GM12878 (cell line): ENCODE results near the gene TUBB. TPM values are rescaled to one million over a fixed set of nuclear protein-coding genes. Genes with fewer than 3 reads are reported as not detected.
A peak's percentile ranks its signal among the peaks of the same experiment; 100 is the strongest.

Source experiments
- ATF7 ChIP-seq: fragments of 450-650 bp; IDR thresholded peaks from 2 replicates; pipeline ENCODE4 v1.6.1; 2016; ENCODE audit warnings: low read depth, mild to moderate bottlenecking
- CBFB ChIP-seq: IDR thresholded peaks from 2 replicates; pipeline ENCODE4 v1.6.1; 2016; ENCODE audit warnings: antibody characterized with exemption, low read depth
- CHD2 ChIP-seq: IDR thresholded peaks from 2 replicates; pipeline ENCODE4 v1.6.1; 2011; ENCODE audit warnings: low read depth, low read length, improper control_type of control experiment, borderline replicate concordance
- MXI1 ChIP-seq: fragments of 150-350 bp; IDR thresholded peaks from 2 replicates; pipeline ENCODE4 v1.6.1; 2011; ENCODE audit warnings: low read depth, mild to moderate bottlenecking, inconsistent platforms, low read length, improper control_type of control experiment
- NR2F1 ChIP-seq: fragments of 450-650 bp; conservative IDR thresholded peaks from 2 replicates; pipeline ENCODE4 v1.6.1; 2017; ENCODE audit warnings: mild to moderate bottlenecking
- PML ChIP-seq: IDR thresholded peaks from 2 replicates; pipeline ENCODE4 v1.6.1; 2012; ENCODE audit warnings: low read length, inconsistent platforms
- POLR2A ChIP-seq: IDR thresholded peaks from 2 replicates; pipeline ENCODE4 v1.6.1; 2011; ENCODE audit warnings: low read depth, mild to moderate bottlenecking, low read length
- SIN3A ChIP-seq: IDR thresholded peaks from 2 replicates; pipeline ENCODE4 v1.6.1; 2012; ENCODE audit warnings: low read depth, low read length, improper control_type of control experiment
- SUZ12 ChIP-seq: fragments of 200-600 bp; sonication (generic); IDR thresholded peaks from one replicate; pipeline ENCODE4 v1.6.1; 2018; ENCODE audit warnings: antibody characterized with exemption, mild to moderate bottlenecking; ENCODE audit not compliant: unreplicated experiment
- ZNF217 ChIP-seq: fragments of 450-650 bp; IDR thresholded peaks from 2 replicates; pipeline ENCODE4 v1.6.1; 2017; ENCODE audit warnings: antibody characterized with exemption, mild to moderate bottlenecking
- polyA plus RNA-seq, 11 experiments: library from polyadenylated mRNA; depleted of rRNA in 4 of 11; unstranded in 6 of 11; stranded (reverse) in 5 of 11; fragments of >200 nt; fragmentation: Nextera tagmentation in 4 of 11; fragmentation: Illumina TruSeq in 1 of 11; extraction: Ambion mirVana in 4 of 11; extraction: Trizol in 1 of 11; gene quantifications; 1 replicate in 1 of 11; 2 replicates in 10 of 11; pipeline versions ENCODE4 v1.2.1 to v1.2.3, GENCODE V29; 2011 to 2016; ENCODE audit warnings: inconsistent platforms in 2 of 11, missing spikeins in 2 of 11, low read depth in 1 of 11
- total RNA-seq, 4 experiments: library from RNA; depleted of rRNA in 3 of 4; stranded (reverse); fragments of >200 nt in 3 of 4; fragmentation: Illumina TruSeq in 1 of 4; extraction: Trizol in 1 of 4; gene quantifications; 2 replicates each; pipeline versions ENCODE4 v1.2.1 to v1.2.3, GENCODE V29; 2013 to 2021
- TF ChIP-seq, protein P1 (sequence below): fragments of 450-650 bp; formaldehyde crosslinking; IDR thresholded peaks from 2 replicates; pipeline ENCODE4 v1.4.0; 2020; ENCODE audit warnings: mild to moderate bottlenecking, moderate library complexity
- TF ChIP-seq, protein P2 (sequence below): IDR thresholded peaks from 2 replicates; pipeline ENCODE4 v1.6.1; 2011; ENCODE audit warnings: borderline replicate concordance, low read depth, mild to moderate bottlenecking, moderate library complexity, low read length; ENCODE audit not compliant: insufficient read depth, poor library complexity, severe bottlenecking
- TF ChIP-seq, protein P3 (sequence below): fragments of 450-650 bp; IDR thresholded peaks from 2 replicates; pipeline ENCODE4 v1.6.1; 2017; ENCODE audit warnings: mild to moderate bottlenecking, moderate library complexity
- TF ChIP-seq, protein P4 (sequence below): fragments of 450-650 bp; IDR thresholded peaks from 2 replicates; pipeline ENCODE4 v1.6.1; 2016; ENCODE audit warnings: mild to moderate bottlenecking, moderate library complexity, borderline replicate concordance

TUBB gene
- total and polyA plus RNA-seq, 10 of the 15 experiments (the other 5 are each of a cell fraction or from before 2014, with no cell fraction given), result 1,039 to 3,052 (median 1,656) TPM

- TF ChIP-seq, protein P1, sequence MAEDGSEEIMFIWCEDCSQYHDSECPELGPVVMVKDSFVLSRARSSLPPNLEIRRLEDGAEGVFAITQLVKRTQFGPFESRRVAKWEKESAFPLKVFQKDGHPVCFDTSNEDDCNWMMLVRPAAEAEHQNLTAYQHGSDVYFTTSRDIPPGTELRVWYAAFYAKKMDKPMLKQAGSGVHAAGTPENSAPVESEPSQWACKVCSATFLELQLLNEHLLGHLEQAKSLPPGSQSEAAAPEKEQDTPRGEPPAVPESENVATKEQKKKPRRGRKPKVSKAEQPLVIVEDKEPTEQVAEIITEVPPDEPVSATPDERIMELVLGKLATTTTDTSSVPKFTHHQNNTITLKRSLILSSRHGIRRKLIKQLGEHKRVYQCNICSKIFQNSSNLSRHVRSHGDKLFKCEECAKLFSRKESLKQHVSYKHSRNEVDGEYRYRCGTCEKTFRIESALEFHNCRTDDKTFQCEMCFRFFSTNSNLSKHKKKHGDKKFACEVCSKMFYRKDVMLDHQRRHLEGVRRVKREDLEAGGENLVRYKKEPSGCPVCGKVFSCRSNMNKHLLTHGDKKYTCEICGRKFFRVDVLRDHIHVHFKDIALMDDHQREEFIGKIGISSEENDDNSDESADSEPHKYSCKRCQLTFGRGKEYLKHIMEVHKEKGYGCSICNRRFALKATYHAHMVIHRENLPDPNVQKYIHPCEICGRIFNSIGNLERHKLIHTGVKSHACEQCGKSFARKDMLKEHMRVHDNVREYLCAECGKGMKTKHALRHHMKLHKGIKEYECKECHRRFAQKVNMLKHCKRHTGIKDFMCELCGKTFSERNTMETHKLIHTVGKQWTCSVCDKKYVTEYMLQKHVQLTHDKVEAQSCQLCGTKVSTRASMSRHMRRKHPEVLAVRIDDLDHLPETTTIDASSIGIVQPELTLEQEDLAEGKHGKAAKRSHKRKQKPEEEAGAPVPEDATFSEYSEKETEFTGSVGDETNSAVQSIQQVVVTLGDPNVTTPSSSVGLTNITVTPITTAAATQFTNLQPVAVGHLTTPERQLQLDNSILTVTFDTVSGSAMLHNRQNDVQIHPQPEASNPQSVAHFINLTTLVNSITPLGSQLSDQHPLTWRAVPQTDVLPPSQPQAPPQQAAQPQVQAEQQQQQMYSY (CRISPR knock-in tag), result no peak
- TF ChIP-seq, protein P2, sequence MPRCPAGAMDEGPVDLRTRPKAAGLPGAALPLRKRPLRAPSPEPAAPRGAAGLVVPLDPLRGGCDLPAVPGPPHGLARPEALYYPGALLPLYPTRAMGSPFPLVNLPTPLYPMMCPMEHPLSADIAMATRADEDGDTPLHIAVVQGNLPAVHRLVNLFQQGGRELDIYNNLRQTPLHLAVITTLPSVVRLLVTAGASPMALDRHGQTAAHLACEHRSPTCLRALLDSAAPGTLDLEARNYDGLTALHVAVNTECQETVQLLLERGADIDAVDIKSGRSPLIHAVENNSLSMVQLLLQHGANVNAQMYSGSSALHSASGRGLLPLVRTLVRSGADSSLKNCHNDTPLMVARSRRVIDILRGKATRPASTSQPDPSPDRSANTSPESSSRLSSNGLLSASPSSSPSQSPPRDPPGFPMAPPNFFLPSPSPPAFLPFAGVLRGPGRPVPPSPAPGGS, result peak; percentile 7
- TF ChIP-seq MXI1, result peak; percentile 42
- no peak for TF ChIP-seq SUZ12
- 0 out of 2 replicates have a peak, but pooled peaks have one; percentile 7 for TF ChIP-seq SIN3A
- TF ChIP-seq, protein P3, sequence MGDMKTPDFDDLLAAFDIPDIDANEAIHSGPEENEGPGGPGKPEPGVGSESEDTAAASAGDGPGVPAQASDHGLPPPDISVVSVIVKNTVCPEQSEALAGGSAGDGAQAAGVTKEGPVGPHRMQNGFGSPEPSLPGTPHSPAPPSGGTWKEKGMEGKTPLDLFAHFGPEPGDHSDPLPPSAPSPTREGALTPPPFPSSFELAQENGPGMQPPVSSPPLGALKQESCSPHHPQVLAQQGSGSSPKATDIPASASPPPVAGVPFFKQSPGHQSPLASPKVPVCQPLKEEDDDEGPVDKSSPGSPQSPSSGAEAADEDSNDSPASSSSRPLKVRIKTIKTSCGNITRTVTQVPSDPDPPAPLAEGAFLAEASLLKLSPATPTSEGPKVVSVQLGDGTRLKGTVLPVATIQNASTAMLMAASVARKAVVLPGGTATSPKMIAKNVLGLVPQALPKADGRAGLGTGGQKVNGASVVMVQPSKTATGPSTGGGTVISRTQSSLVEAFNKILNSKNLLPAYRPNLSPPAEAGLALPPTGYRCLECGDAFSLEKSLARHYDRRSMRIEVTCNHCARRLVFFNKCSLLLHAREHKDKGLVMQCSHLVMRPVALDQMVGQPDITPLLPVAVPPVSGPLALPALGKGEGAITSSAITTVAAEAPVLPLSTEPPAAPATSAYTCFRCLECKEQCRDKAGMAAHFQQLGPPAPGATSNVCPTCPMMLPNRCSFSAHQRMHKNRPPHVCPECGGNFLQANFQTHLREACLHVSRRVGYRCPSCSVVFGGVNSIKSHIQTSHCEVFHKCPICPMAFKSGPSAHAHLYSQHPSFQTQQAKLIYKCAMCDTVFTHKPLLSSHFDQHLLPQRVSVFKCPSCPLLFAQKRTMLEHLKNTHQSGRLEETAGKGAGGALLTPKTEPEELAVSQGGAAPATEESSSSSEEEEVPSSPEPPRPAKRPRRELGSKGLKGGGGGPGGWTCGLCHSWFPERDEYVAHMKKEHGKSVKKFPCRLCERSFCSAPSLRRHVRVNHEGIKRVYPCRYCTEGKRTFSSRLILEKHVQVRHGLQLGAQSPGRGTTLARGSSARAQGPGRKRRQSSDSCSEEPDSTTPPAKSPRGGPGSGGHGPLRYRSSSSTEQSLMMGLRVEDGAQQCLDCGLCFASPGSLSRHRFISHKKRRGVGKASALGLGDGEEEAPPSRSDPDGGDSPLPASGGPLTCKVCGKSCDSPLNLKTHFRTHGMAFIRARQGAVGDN, result no peak
- TF ChIP-seq PML, result no peak
- peak; percentile 32; the same call in 1 of the 2 replicates for TF ChIP-seq CBFB
- TF ChIP-seq, protein P4, sequence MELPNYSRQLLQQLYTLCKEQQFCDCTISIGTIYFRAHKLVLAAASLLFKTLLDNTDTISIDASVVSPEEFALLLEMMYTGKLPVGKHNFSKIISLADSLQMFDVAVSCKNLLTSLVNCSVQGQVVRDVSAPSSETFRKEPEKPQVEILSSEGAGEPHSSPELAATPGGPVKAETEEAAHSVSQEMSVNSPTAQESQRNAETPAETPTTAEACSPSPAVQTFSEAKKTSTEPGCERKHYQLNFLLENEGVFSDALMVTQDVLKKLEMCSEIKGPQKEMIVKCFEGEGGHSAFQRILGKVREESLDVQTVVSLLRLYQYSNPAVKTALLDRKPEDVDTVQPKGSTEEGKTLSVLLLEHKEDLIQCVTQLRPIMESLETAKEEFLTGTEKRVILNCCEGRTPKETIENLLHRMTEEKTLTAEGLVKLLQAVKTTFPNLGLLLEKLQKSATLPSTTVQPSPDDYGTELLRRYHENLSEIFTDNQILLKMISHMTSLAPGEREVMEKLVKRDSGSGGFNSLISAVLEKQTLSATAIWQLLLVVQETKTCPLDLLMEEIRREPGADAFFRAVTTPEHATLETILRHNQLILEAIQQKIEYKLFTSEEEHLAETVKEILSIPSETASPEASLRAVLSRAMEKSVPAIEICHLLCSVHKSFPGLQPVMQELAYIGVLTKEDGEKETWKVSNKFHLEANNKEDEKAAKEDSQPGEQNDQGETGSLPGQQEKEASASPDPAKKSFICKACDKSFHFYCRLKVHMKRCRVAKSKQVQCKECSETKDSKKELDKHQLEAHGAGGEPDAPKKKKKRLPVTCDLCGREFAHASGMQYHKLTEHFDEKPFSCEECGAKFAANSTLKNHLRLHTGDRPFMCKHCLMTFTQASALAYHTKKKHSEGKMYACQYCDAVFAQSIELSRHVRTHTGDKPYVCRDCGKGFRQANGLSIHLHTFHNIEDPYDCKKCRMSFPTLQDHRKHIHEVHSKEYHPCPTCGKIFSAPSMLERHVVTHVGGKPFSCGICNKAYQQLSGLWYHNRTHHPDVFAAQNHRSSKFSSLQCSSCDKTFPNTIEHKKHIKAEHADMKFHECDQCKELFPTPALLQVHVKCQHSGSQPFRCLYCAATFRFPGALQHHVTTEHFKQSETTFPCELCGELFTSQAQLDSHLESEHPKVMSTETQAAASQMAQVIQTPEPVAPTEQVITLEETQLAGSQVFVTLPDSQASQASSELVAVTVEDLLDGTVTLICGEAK, result no peak
- TF ChIP-seq CHD2, result peak; percentile 17; the same call in 1 of the 2 replicates
- TF ChIP-seq NR2F1, result 0 out of 2 replicates have a peak, but pooled peaks have one; percentile 27
- TF ChIP-seq POLR2A, result peak; percentile 74
- TF ChIP-seq ZNF217, result no peak
- peak; percentile 35; the same call in 1 of the 2 replicates for TF ChIP-seq ATF7
Measured at GRCh38 chr6:30690403-30691207, 29.5 kb upstream of the TUBB start, which contains the start of gene NRM (continued).
